ENCODE results near the gene MUC5AC. TPM values are rescaled to one million over a fixed set of nuclear protein-coding genes. Genes with fewer than 3 reads are reported as not detected.

Gene MUC5AC
- total RNA-seq, 1 experiment from 2014 or later, result under 0.01 TPM

- intact Hi-C loops (cut with micrococcal nuclease), result no loop called here
These were observed 18.2 kb upstream of the MUC5AC start for GRCh38 chr11:1139441-1140083.

More at GRCh38 chr11:1139441-1140083, 18.2 kb upstream of the MUC5AC start:
- H3K9ac ChIP-seq (ENCODE audit: low read length), result no peak overlapping the region
- H3K27me3 ChIP-seq (ENCODE audit: insufficient read depth, low read length), result 0 out of 2 replicates have a peak, but pooled peaks cover 7% of the 10 kb centered on the region
- ChIA-PET CTCF (no interaction called here), RAD21 (ENCODE audit: low non-redundant PET in 1 of 2, low total read pairs in 2 of 2, uncharacterized antibody in 2 of 2, unreplicated experiment in 2 of 2) (no interaction called here), POLR2A (no interaction called here)
- TF ChIP-seq TCF7L2 (IDR thresholded peaks at IDR 0.05; ENCODE audit: borderline replicate concordance, extremely low read depth, insufficient read depth, insufficient read length), result no peak
- TF ChIP-seq CBX3 (IDR thresholded peaks at IDR 0.05; ENCODE audit: low read depth), result no peak
- TF ChIP-seq REST (IDR thresholded peaks at IDR 0.05; ENCODE audit: low read depth), result no peak
- TF ChIP-seq ZFX (IDR thresholded peaks at IDR 0.05), result no peak
- TF ChIP-seq EGR1 (IDR thresholded peaks at IDR 0.05; ENCODE audit: low read depth), result no peak
- TF ChIP-seq EZH2 (IDR thresholded peaks at IDR 0.05), result no peak
- no peak for TF ChIP-seq CTCF (IDR thresholded peaks at IDR 0.05 in 2 of 3, conservative IDR thresholded peaks at IDR 0.05 in 1 of 3; ENCODE audit: borderline replicate concordance in 1 of 3, insufficient read depth in 1 of 3, low read depth in 2 of 3, low read length in 2 of 3)
- TF ChIP-seq POLR2AphosphoS5 (IDR thresholded peaks at IDR 0.05; ENCODE audit: low read depth, low read length), result no peak
- no peak for TF ChIP-seq JUND (IDR thresholded peaks at IDR 0.05)
- TF ChIP-seq MAX (IDR thresholded peaks at IDR 0.05), result no peak
- no peak for TF ChIP-seq SP1 (IDR thresholded peaks at IDR 0.05; ENCODE audit: low read depth)
- peaks cover 0 to 6% of the 10 kb centered on the region in 2 experiments; a peak in 1 of 4 replicates for H3K4me1 ChIP-seq (ENCODE audit: control insufficient read depth in 1 of 2, insufficient read depth in 2 of 2, low read length in 2 of 2)
- H2AFZ ChIP-seq (ENCODE audit: low read depth, low read length, poor library complexity, severe bottlenecking), result no peak overlapping the region
- DNase-seq (ENCODE audit: low read depth, low spot score) (no peak), ATAC-seq (no peak)
- no peaks in the 10 kb centered on the region for H4K20me1 ChIP-seq (ENCODE audit: insufficient read depth)
- H3K79me2 ChIP-seq (ENCODE audit: insufficient read depth, low read length), result no peaks in the 10 kb centered on the region
- H3K9me2 ChIP-seq (ENCODE audit: insufficient read depth), result no peaks in the 10 kb centered on the region
- no peaks in the 10 kb centered on the region for H3K36me3 ChIP-seq (ENCODE audit: control insufficient read depth in 1 of 2, insufficient read depth in 2 of 2, low read length in 2 of 2)
- no peak overlapping the region for H3K27ac ChIP-seq (ENCODE audit: low read depth, low read length)
- H3K4me3 ChIP-seq (replicated peaks in 1 of 2; ENCODE audit: low read depth in 1 of 2, low read length in 2 of 2), result no peak overlapping the region
- no TSS peak for BruUV-seq (replicated peaks)
- H3K9me3 ChIP-seq (ENCODE audit: control insufficient read depth in 1 of 2, insufficient read depth in 1 of 2, low read depth in 1 of 2, low read length in 2 of 2), result peaks cover 2 to 8% of the 10 kb centered on the region in 2 experiments; a peak in 3 of 4 replicates
- no peak overlapping the region for H3K4me2 ChIP-seq (ENCODE audit: low read length)
